Aorta (tissue), 5 donors: ENCODE measurements around the gene RNF17. TPM values are rescaled to one million over a fixed set of nuclear protein-coding genes. Genes with fewer than 3 reads are reported as not detected.

Experiments used
- ATAC-seq: fragments of 200-7000 bp; cut with Tn5 transposase; one replicate; pipeline ENCODE4 v1.9.1; 2022; ENCODE audit warnings: moderate library complexity; ENCODE audit not compliant: low FRiP score
- DNase-seq, 2 donors: peaks; one replicate each; pipeline ENCODE4 v3.0.0-alpha.2; 2020
- H3K27ac ChIP-seq, 2 donors: one replicate each; pipeline ENCODE4 v1.5.1; 2013; ENCODE audit warnings: low read length in 2 of 2, mild to moderate bottlenecking in 2 of 2, moderate library complexity in 2 of 2, control low read depth in 1 of 2, inconsistent platforms in 1 of 2, low read depth in 1 of 2
- H3K27me3 ChIP-seq, 2 donors: one replicate each; pipeline ENCODE4 v1.6.1; 2013; ENCODE audit warnings: control low read depth in 1 of 2, low read length in 1 of 2, mild to moderate bottlenecking in 1 of 2, moderate library complexity in 1 of 2; ENCODE audit not compliant: insufficient read depth in 2 of 2, control insufficient read depth in 1 of 2
- H3K36me3 ChIP-seq, 2 donors: one replicate each; pipeline ENCODE4 v1.6.1; 2013; ENCODE audit warnings: control low read depth in 1 of 2, low read length in 1 of 2, mild to moderate bottlenecking in 1 of 2; ENCODE audit not compliant: insufficient read depth in 2 of 2, control insufficient read depth in 1 of 2
- H3K4me1 ChIP-seq, 2 donors: one replicate each; pipeline ENCODE4 v1.6.1; 2013; ENCODE audit warnings: low read length in 2 of 2, control low read depth in 1 of 2, mild to moderate bottlenecking in 1 of 2, moderate library complexity in 1 of 2; ENCODE audit not compliant: insufficient read depth in 2 of 2, control insufficient read depth in 1 of 2
- H3K4me3 ChIP-seq, 2 donors: one replicate each; pipeline ENCODE4 v1.5.1; 2013; ENCODE audit warnings: low read length in 2 of 2, control low read depth in 1 of 2, mild to moderate bottlenecking in 1 of 2
- H3K9me3 ChIP-seq: one replicate; pipeline ENCODE4 v1.6.1; 2013; ENCODE audit warnings: mild to moderate bottlenecking, low read length; ENCODE audit not compliant: control insufficient read depth
- WGBS, 2 donors: extraction: QIAGEN DNeasy Blood & Tissue Kit; methylation state at CpG; one replicate each; pipeline ENCODE4 v1.1.7; 2013; 5-methylcytosine and 5-hydroxymethylcytosine counted together
- intact Hi-C, 2 donors: fragments of 100-400 bp; cut with DNase I; formaldehyde crosslinking; loops; one replicate each; pipeline versions ENCODE4 v1.14.2 to v1.15.0; 2022
- polyA plus RNA-seq, 2 donors: library from polyadenylated mRNA; stranded (reverse); fragments of 200-250 nt; gene quantifications; one replicate each; pipeline ENCODE4 v1.2.3, GENCODE V29; 2013
- total RNA-seq, 2 donors: library from RNA; stranded (reverse); fragmentation: NEBNext Ultra II Directional; extraction: Animal tissue kit (Norgen Biotek cat#: 25700); gene quantifications; one replicate each; pipeline ENCODE4 v1.2.1, GENCODE V29; 2021
- donor health status: healthy with polysubstance abuse.
- donor health status: Bipolar disorder and iron deficiency.
- donor health status: DM: no; HTN: no; CAD: no.
- donor health status: DM: no; HTN: no; CAD: no.
- donor health status: DM: yes; HTN: yes; CAD: no.

Gene RNF17
- total and polyA plus RNA-seq, 4 donors: 0.52 TPM; not detected in 3

GRCh38 chr13:24861617-24862362 is 97.8 kb downstream of the RNF17 start:
- intact Hi-C loops: no loop called here
- no peak overlapping the region for H3K27ac ChIP-seq
- H3K4me1 ChIP-seq: no peaks in the 10 kb centered on the region
- H3K36me3 ChIP-seq: no peaks in the 10 kb centered on the region
- peaks cover 0 to 2% of the 10 kb centered on the region in 2 donors for H3K27me3 ChIP-seq
- no peak overlapping the region for H3K4me3 ChIP-seq
- DNase-seq (no peak), ATAC-seq (no peak)
- H3K9me3 ChIP-seq: no peaks in the 10 kb centered on the region
- 87 to 92% methylated on average over 8 of the region's 8 CpGs for WGBS, 2 donors

GRCh38 chr13:24863748-24864540 is 100.0 kb downstream of the RNF17 start:
- no peak for ATAC-seq

GRCh38 chr13:24864579-24864978 is 100.6 kb downstream of the RNF17 start:
- intact Hi-C loops: no loop called here

More at GRCh38 chr13:24863748-24864540, 100.0 kb downstream of the RNF17 start:
- intact Hi-C loops: no loop called here
- Histone ChIP-seq H3K4me1 (no peaks in the 10 kb centered on the region), H3K27me3 (peaks cover 0 to 2% of the 10 kb centered on the region in 2 donors), H3K4me3 (no peak overlapping the region), H3K36me3 (no peaks in the 10 kb centered on the region), H3K9me3 (no peaks in the 10 kb centered on the region), H3K27ac (no peak overlapping the region)
- DNase-seq: no peak
- WGBS, 2 donors: 77 to 81% methylated on average over 9 of the region's 9 CpGs

GRCh38 chr13:24865163-24865953 is 101.4 kb downstream of the RNF17 start:
- Histone ChIP-seq H3K27me3 (peaks cover 0 to 2% of the 10 kb centered on the region in 2 donors), H3K4me3 (no peak overlapping the region), H3K36me3 (no peaks in the 10 kb centered on the region), H3K9me3 (no peaks in the 10 kb centered on the region), H3K4me1 (no peaks in the 10 kb centered on the region), H3K27ac (no peak overlapping the region)
- DNase-seq (no peak), ATAC-seq (peak; percentile 41)
- 18 to 28% methylated on average over 5 of the region's 5 CpGs for WGBS, 2 donors
- intact Hi-C loops: no loop called here

More at GRCh38 chr13:24864579-24864978, 100.6 kb downstream of the RNF17 start:
- H3K4me1 ChIP-seq: no peaks in the 10 kb centered on the region
- no peak for DNase-seq
- peaks cover 0 to 2% of the 10 kb centered on the region in 2 donors for H3K27me3 ChIP-seq
- WGBS, 2 donors: 84 to 87% methylated on average over 2 of the region's 2 CpGs
- H3K9me3 ChIP-seq: no peaks in the 10 kb centered on the region
- H3K36me3 ChIP-seq: no peaks in the 10 kb centered on the region
- no peak for ATAC-seq
- H3K27ac ChIP-seq: no peak overlapping the region
- no peak overlapping the region for H3K4me3 ChIP-seq

- Histone ChIP-seq H3K36me3 (no peaks in the 10 kb centered on the region), H3K27ac (no peak overlapping the region), H3K27me3 (peaks cover 0 to 2% of the 10 kb centered on the region in 2 donors), H3K4me3 (no peak overlapping the region), H3K4me1 (no peaks in the 10 kb centered on the region), H3K9me3 (no peaks in the 10 kb centered on the region)
- ATAC-seq (no peak), DNase-seq (no peak)
- 62 to 67% methylated on average over 2 of the region's 2 CpGs for WGBS, 2 donors
- intact Hi-C loops: no loop called here
Measured at GRCh38 chr13:24866488-24866887, 102.5 kb downstream of the RNF17 start.

- intact Hi-C loops: no loop called here
- Histone ChIP-seq H3K9me3 (no peaks in the 10 kb centered on the region), H3K4me3 (no peak overlapping the region), H3K27ac (no peak overlapping the region), H3K27me3 (no peaks in the 10 kb centered on the region), H3K36me3 (no peaks in the 10 kb centered on the region), H3K4me1 (no peaks in the 10 kb centered on the region)
- no peak for ATAC-seq
- WGBS, 2 donors: 58 to 65% methylated on average over 4 of the region's 4 CpGs
- DNase-seq: no peak
Measured at GRCh38 chr13:24868874-24869273, 104.9 kb downstream of the RNF17 start.

- H3K27me3 ChIP-seq: no peaks in the 10 kb centered on the region
- no peaks in the 10 kb centered on the region for H3K9me3 ChIP-seq
- 78 to 82% methylated on average over 6 of the region's 6 CpGs for WGBS, 2 donors
- intact Hi-C loops: no loop called here
- H3K4me1 ChIP-seq: no peaks in the 10 kb centered on the region
- no peak overlapping the region for H3K27ac ChIP-seq
- no peak overlapping the region for H3K4me3 ChIP-seq
- no peak for ATAC-seq
- no peaks in the 10 kb centered on the region for H3K36me3 ChIP-seq
- DNase-seq: no peak
Measured at GRCh38 chr13:24870380-24870760, 106.4 kb downstream of the RNF17 start.

GRCh38 chr13:24875566-24875965 is 111.6 kb downstream of the RNF17 start:
- H3K27ac ChIP-seq: no peak overlapping the region
- no peaks in the 10 kb centered on the region for H3K9me3 ChIP-seq
- ATAC-seq: no peak
- WGBS, 2 donors: 82 to 89% methylated on average over 6 of the region's 6 CpGs
- H3K36me3 ChIP-seq: no peaks in the 10 kb centered on the region
- H3K4me1 ChIP-seq: no peaks in the 10 kb centered on the region
- no peak overlapping the region for H3K4me3 ChIP-seq
- intact Hi-C loops: no loop called here
- no peaks in the 10 kb centered on the region for H3K27me3 ChIP-seq
- DNase-seq: no peak
